SH-SY5Y (cell line): ENCODE data around the gene GDF7.

Experiments
- GATA2 ChIP-seq: IDR thresholded peaks from 2 replicates; pipeline ENCODE4 v1.6.1; 2011; ENCODE audit warnings: mild to moderate bottlenecking, low read depth, low read length
- GATA3 ChIP-seq: IDR thresholded peaks from 2 replicates; pipeline ENCODE4 v1.6.1; 2011; ENCODE audit warnings: low read depth, mild to moderate bottlenecking, low read length, moderate library complexity

Gene GDF7

GRCh38 chr2:20667151-20667530, 197 bp downstream of the GDF7 start:
- TF ChIP-seq GATA2 (no peak), GATA3 (no peak)

GRCh38 chr2:20667531-20668401, 822 bp downstream of the GDF7 start:
- TF ChIP-seq GATA3 (no peak), GATA2 (no peak)

- no peak for TF ChIP-seq GATA2
- TF ChIP-seq GATA3, result no peak
Measured at GRCh38 chr2:20668451-20668850, 1.5 kb downstream of the GDF7 start.

- TF ChIP-seq GATA3, result no peak
- TF ChIP-seq GATA2, result no peak
Measured at GRCh38 chr2:20668871-20669475, 2.0 kb downstream of the GDF7 start.

GRCh38 chr2:20669562-20670314, 2.8 kb downstream of the GDF7 start:
- no peak for TF ChIP-seq GATA3
- TF ChIP-seq GATA2, result no peak

GRCh38 chr2:20670315-20671035, 3.5 kb downstream of the GDF7 start:
- no peak for TF ChIP-seq GATA3
- no peak for TF ChIP-seq GATA2

GRCh38 chr2:20671036-20671735, 4.2 kb downstream of the GDF7 start:
- TF ChIP-seq GATA3, result no peak
- no peak for TF ChIP-seq GATA2

- no peak for TF ChIP-seq GATA2
- no peak for TF ChIP-seq GATA3
Measured at GRCh38 chr2:20671736-20672080, 4.8 kb downstream of the GDF7 start.

- TF ChIP-seq GATA2 (no peak), GATA3 (no peak)
Measured at GRCh38 chr2:20672201-20672951, 5.4 kb downstream of the GDF7 start.

- TF ChIP-seq GATA2, result no peak
- no peak for TF ChIP-seq GATA3
Measured at GRCh38 chr2:20673686-20674308, 6.9 kb downstream of the GDF7 start.

- TF ChIP-seq GATA2 (no peak), GATA3 (no peak)
Measured at GRCh38 chr2:20674309-20674965, 7.5 kb downstream of the GDF7 start.

- TF ChIP-seq GATA2, result no peak
- TF ChIP-seq GATA3, result no peak
Measured at GRCh38 chr2:20674974-20675679, 8.2 kb downstream of the GDF7 start.
